ENCODE measurements around the gene AKAP6.

AKAP6 gene

GRCh38 chr14:32611752-32612151 is 282.7 kb downstream of the AKAP6 start:
- no peaks in the 10 kb centered on the region for H3K9me3 ChIP-seq (ENCODE audit: control insufficient read depth in 1 of 2, low read length in 2 of 2)
- no peaks in the 10 kb centered on the region for H3K36me3 ChIP-seq (ENCODE audit: control insufficient read depth in 1 of 2, insufficient read depth in 2 of 2, low read length in 2 of 2)
- no peak overlapping the region for H3K4me3 ChIP-seq (ENCODE audit: low read depth in 1 of 2, low read length in 2 of 2)
- H3K27me3 ChIP-seq (ENCODE audit: low read depth, low read length), result no peaks in the 10 kb centered on the region
- no peaks in the 10 kb centered on the region for H3K4me1 ChIP-seq (ENCODE audit: control insufficient read depth in 1 of 2, insufficient read depth in 2 of 2, low read length in 2 of 2)
- no peak overlapping the region for H3K27ac ChIP-seq (ENCODE audit: low read length)

GRCh38 chr14:32618991-32619390 is 289.9 kb downstream of the AKAP6 start:
- H3K27me3 ChIP-seq (ENCODE audit: low read depth, low read length), result no peaks in the 10 kb centered on the region
- no peaks in the 10 kb centered on the region for H3K4me1 ChIP-seq (ENCODE audit: control insufficient read depth in 1 of 2, insufficient read depth in 2 of 2, low read length in 2 of 2)
- no peaks in the 10 kb centered on the region for H3K9me3 ChIP-seq (ENCODE audit: control insufficient read depth in 1 of 2, low read length in 2 of 2)
- H3K36me3 ChIP-seq (ENCODE audit: control insufficient read depth in 1 of 2, insufficient read depth in 2 of 2, low read length in 2 of 2), result no peaks in the 10 kb centered on the region
- no peak overlapping the region for H3K4me3 ChIP-seq (ENCODE audit: low read depth in 1 of 2, low read length in 2 of 2)
- no peak overlapping the region for H3K27ac ChIP-seq (ENCODE audit: low read length)

GRCh38 chr14:32620303-32620702 is 291.2 kb downstream of the AKAP6 start:
- Histone ChIP-seq H3K27ac (ENCODE audit: low read length) (no peak overlapping the region), H3K4me1 (ENCODE audit: control insufficient read depth in 1 of 2, insufficient read depth in 2 of 2, low read length in 2 of 2) (no peaks in the 10 kb centered on the region), H3K4me3 (ENCODE audit: low read depth in 1 of 2, low read length in 2 of 2) (no peak overlapping the region), H3K9me3 (ENCODE audit: control insufficient read depth in 1 of 2, low read length in 2 of 2) (no peaks in the 10 kb centered on the region), H3K27me3 (ENCODE audit: low read depth, low read length) (no peaks in the 10 kb centered on the region), H3K36me3 (ENCODE audit: control insufficient read depth in 1 of 2, insufficient read depth in 2 of 2, low read length in 2 of 2) (no peaks in the 10 kb centered on the region)

DNA sequence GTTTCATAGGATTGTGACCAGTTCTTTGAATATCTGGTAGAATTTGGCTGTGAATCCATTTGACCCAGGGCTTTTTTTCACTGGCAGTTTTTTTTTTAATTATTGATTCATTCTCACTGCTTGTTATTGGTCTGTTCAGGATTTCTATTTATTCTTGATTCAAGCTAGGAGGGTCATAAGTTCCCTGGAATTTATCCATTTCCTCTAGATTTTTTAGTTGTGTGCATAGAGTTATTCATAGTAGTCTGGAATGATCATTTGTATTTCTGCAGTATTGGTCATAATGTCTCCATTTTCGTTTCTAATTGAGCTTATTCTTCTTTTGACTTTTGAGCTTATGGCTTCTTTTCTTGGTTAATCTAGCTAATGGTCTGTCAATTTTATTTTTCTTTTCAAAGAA is 291.6 kb downstream of the AKAP6 start:
- Histone ChIP-seq H3K27ac (ENCODE audit: low read length) (no peak overlapping the region), H3K36me3 (ENCODE audit: control insufficient read depth in 1 of 2, insufficient read depth in 2 of 2, low read length in 2 of 2) (no peaks in the 10 kb centered on the region), H3K4me3 (ENCODE audit: low read depth in 1 of 2, low read length in 2 of 2) (no peak overlapping the region), H3K9me3 (ENCODE audit: control insufficient read depth in 1 of 2, low read length in 2 of 2) (no peaks in the 10 kb centered on the region), H3K4me1 (ENCODE audit: control insufficient read depth in 1 of 2, insufficient read depth in 2 of 2, low read length in 2 of 2) (no peaks in the 10 kb centered on the region), H3K27me3 (ENCODE audit: low read depth, low read length) (no peaks in the 10 kb centered on the region)

GRCh38 chr14:32621585-32621984 is 292.5 kb downstream of the AKAP6 start:
- Histone ChIP-seq H3K36me3 (ENCODE audit: control insufficient read depth in 1 of 2, insufficient read depth in 2 of 2, low read length in 2 of 2) (no peaks in the 10 kb centered on the region), H3K27me3 (ENCODE audit: low read depth, low read length) (no peaks in the 10 kb centered on the region), H3K4me3 (ENCODE audit: low read depth in 1 of 2, low read length in 2 of 2) (no peak overlapping the region), H3K9me3 (ENCODE audit: control insufficient read depth in 1 of 2, low read length in 2 of 2) (no peaks in the 10 kb centered on the region), H3K27ac (ENCODE audit: low read length) (no peak overlapping the region), H3K4me1 (ENCODE audit: control insufficient read depth in 1 of 2, insufficient read depth in 2 of 2, low read length in 2 of 2) (no peaks in the 10 kb centered on the region)

GRCh38 chr14:32622742-32623141 is 293.6 kb downstream of the AKAP6 start:
- no peak overlapping the region for H3K27ac ChIP-seq (ENCODE audit: low read length)
- H3K4me1 ChIP-seq (ENCODE audit: control insufficient read depth in 1 of 2, insufficient read depth in 2 of 2, low read length in 2 of 2), result no peaks in the 10 kb centered on the region

GRCh38 chr14:32623300-32624093 is 294.4 kb downstream of the AKAP6 start:
- Histone ChIP-seq H3K4me3 (ENCODE audit: low read depth in 1 of 2, low read length in 2 of 2) (no peak overlapping the region), H3K27me3 (ENCODE audit: low read depth, low read length) (no peaks in the 10 kb centered on the region), H3K9me3 (ENCODE audit: control insufficient read depth in 1 of 2, low read length in 2 of 2) (no peaks in the 10 kb centered on the region), H3K4me1 (ENCODE audit: control insufficient read depth in 1 of 2, insufficient read depth in 2 of 2, low read length in 2 of 2) (no peaks in the 10 kb centered on the region), H3K27ac (ENCODE audit: low read length) (no peak overlapping the region), H3K36me3 (ENCODE audit: control insufficient read depth in 1 of 2, insufficient read depth in 2 of 2, low read length in 2 of 2) (no peaks in the 10 kb centered on the region)

More at GRCh38 chr14:32622742-32623141, 293.6 kb downstream of the AKAP6 start:
- Histone ChIP-seq H3K9me3 (ENCODE audit: control insufficient read depth in 1 of 2, low read length in 2 of 2) (no peaks in the 10 kb centered on the region), H3K36me3 (ENCODE audit: control insufficient read depth in 1 of 2, insufficient read depth in 2 of 2, low read length in 2 of 2) (no peaks in the 10 kb centered on the region), H3K27me3 (ENCODE audit: low read depth, low read length) (no peaks in the 10 kb centered on the region), H3K4me3 (ENCODE audit: low read depth in 1 of 2, low read length in 2 of 2) (no peak overlapping the region)

DNA sequence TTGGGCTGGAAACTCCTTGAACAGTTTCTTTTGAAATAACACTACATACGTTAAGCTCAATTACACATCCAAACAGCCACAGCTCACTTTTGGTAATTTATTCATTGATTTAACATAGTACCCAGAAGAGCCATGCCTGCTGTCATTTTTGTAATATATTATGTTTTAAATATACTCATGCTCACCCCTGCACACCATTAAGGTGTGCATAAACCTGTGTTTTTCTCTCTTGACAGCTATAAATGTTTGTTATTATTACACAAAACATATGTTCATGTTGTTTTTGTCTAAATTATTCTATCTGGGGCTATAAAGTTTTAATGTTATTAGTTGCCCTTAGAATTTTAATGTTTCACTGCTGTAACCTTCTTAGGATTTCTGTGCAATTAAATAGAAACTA is 296.1 kb downstream of the AKAP6 start:
- Histone ChIP-seq H3K27ac (ENCODE audit: low read length) (no peak overlapping the region), H3K4me1 (ENCODE audit: control insufficient read depth in 1 of 2, insufficient read depth in 2 of 2, low read length in 2 of 2) (no peaks in the 10 kb centered on the region), H3K9me3 (ENCODE audit: control insufficient read depth in 1 of 2, low read length in 2 of 2) (no peaks in the 10 kb centered on the region), H3K36me3 (ENCODE audit: control insufficient read depth in 1 of 2, insufficient read depth in 2 of 2, low read length in 2 of 2) (no peaks in the 10 kb centered on the region), H3K27me3 (ENCODE audit: low read depth, low read length) (no peaks in the 10 kb centered on the region), H3K4me3 (ENCODE audit: low read depth in 1 of 2, low read length in 2 of 2) (no peak overlapping the region)

DNA sequence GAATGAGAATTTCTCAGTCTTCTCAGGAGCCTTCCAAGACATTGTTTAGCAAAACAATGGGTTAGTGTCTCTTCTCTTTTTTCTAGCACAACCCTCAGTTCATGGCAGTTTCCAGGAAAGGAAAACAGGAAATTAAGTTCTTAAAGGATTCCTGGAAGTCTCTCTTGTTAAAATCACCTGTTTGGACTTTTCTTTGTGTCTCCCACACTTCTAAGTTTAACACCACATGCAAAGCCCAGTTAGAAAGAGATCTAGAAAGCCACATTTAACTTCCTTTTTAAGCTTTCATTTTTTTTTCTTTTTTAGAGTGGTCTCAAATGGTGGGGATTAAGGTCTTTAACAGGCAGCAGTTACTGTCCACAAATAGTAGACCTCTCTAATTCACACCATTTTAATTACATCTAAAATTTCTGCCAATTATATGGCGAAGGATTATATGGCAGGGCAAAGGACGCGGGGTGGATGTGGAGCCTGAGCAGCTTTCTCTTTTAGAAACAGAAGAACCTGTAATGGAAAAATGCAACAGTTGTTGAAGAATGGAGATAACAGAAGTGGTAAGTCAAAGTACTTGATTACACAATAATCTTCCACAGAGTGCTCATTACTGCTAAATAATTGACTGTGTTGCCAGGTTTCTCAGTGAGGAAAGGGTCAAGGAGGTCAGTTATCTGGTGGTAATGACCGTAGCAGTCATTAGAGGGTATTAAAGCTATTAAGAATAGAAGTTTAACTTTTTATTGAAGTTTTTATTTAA is 298.6 kb downstream of the AKAP6 start:
- H3K36me3 ChIP-seq (ENCODE audit: control insufficient read depth in 1 of 2, insufficient read depth in 2 of 2, low read length in 2 of 2), result no peaks in the 10 kb centered on the region

GRCh38 chr14:32629236-32629635 is 300.1 kb downstream of the AKAP6 start:
- no peaks in the 10 kb centered on the region for H3K36me3 ChIP-seq (ENCODE audit: control insufficient read depth in 1 of 2, insufficient read depth in 2 of 2, low read length in 2 of 2)
- no peaks in the 10 kb centered on the region for H3K27me3 ChIP-seq (ENCODE audit: low read depth, low read length)
- no peak overlapping the region for H3K27ac ChIP-seq (ENCODE audit: low read length)
- no peak overlapping the region for H3K4me3 ChIP-seq (ENCODE audit: low read depth in 1 of 2, low read length in 2 of 2)
- no peaks in the 10 kb centered on the region for H3K4me1 ChIP-seq (ENCODE audit: control insufficient read depth in 1 of 2, insufficient read depth in 2 of 2, low read length in 2 of 2)
- H3K9me3 ChIP-seq (ENCODE audit: control insufficient read depth in 1 of 2, low read length in 2 of 2), result no peaks in the 10 kb centered on the region

More for the DNA sequence above, 298.6 kb downstream of the AKAP6 start:
- no peaks in the 10 kb centered on the region for H3K9me3 ChIP-seq (ENCODE audit: control insufficient read depth in 1 of 2, low read length in 2 of 2)
- H3K27me3 ChIP-seq (ENCODE audit: low read depth, low read length), result no peaks in the 10 kb centered on the region
- H3K4me3 ChIP-seq (ENCODE audit: low read depth in 1 of 2, low read length in 2 of 2), result no peak overlapping the region
- no peaks in the 10 kb centered on the region for H3K4me1 ChIP-seq (ENCODE audit: control insufficient read depth in 1 of 2, insufficient read depth in 2 of 2, low read length in 2 of 2)
- no peak overlapping the region for H3K27ac ChIP-seq (ENCODE audit: low read length)

DNA sequence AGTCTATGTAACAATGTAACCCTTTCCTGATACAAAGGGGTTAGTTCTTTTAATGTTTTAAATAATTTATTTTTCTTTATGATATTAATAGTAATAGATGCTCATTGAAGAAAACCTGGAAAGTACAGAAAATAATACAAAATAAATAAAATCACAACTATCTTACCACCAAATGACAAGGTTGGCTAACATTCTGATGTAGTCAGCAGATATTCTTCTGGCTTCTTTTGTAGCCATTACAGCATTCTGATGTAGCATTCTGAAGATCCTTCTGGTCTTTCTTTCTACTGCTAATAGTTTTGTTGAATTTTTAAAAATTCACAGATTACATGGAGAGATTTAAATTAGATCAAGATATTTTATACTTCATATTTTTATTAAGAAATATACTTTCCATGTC is 301.6 kb downstream of the AKAP6 start:
- Histone ChIP-seq H3K27ac (ENCODE audit: low read length) (no peak overlapping the region), H3K9me3 (ENCODE audit: control insufficient read depth in 1 of 2, low read length in 2 of 2) (no peaks in the 10 kb centered on the region), H3K4me1 (ENCODE audit: control insufficient read depth in 1 of 2, insufficient read depth in 2 of 2, low read length in 2 of 2) (peaks cover 0 to 4% of the 10 kb centered on the region in 2 donors), H3K4me3 (ENCODE audit: low read depth in 1 of 2, low read length in 2 of 2) (no peak overlapping the region), H3K36me3 (ENCODE audit: control insufficient read depth in 1 of 2, insufficient read depth in 2 of 2, low read length in 2 of 2) (no peaks in the 10 kb centered on the region), H3K27me3 (ENCODE audit: low read depth, low read length) (no peaks in the 10 kb centered on the region)
